Progenitor cell of endocrine pancreas (in vitro differentiated cells): Measurements from ENCODE around the gene CYB561A3. TPM values are rescaled to one million over a fixed set of nuclear protein-coding genes. Genes with fewer than 3 reads are reported as not detected.

Experiments used
- DNase-seq: peaks from one replicate; pipeline ENCODE4 v3.0.0; 2021; ENCODE audit warnings: low spot score; ENCODE audit not compliant: unreplicated experiment
- H3K27ac Mint-ChIP-seq: 2 replicates; pipeline ENCODE4 v1.8.0; 2021; ENCODE audit warnings: mild to moderate bottlenecking, moderate library complexity, mixed read lengths
- H3K27me3 Mint-ChIP-seq: 2 replicates; pipeline ENCODE4 v1.8.0; 2021; ENCODE audit warnings: mixed read lengths
- H3K36me3 Mint-ChIP-seq: 2 replicates; pipeline ENCODE4 v1.8.0; 2022; ENCODE audit warnings: mixed read lengths; ENCODE audit not compliant: insufficient read depth
- H3K4me1 Mint-ChIP-seq: 2 replicates; pipeline ENCODE4 v1.8.0; 2021; ENCODE audit warnings: low read depth, mixed read lengths
- H3K4me3 Mint-ChIP-seq: 2 replicates; pipeline ENCODE4 v1.8.0; 2021; ENCODE audit warnings: low read depth, mild to moderate bottlenecking, moderate library complexity, mixed read lengths
- H3K9me3 Mint-ChIP-seq: 2 replicates; pipeline ENCODE4 v1.8.0; 2021; ENCODE audit warnings: low read depth, mixed read lengths
- CTCF ChIP-seq: fragments of 200-600 bp; sonication (generic); IDR thresholded peaks from one replicate; pipeline ENCODE4 v1.5.0; 2021; ENCODE audit warnings: antibody characterized with exemption, mild to moderate bottlenecking; ENCODE audit not compliant: unreplicated experiment
- total RNA-seq: library from RNA; stranded (reverse); gene quantifications from 2 replicates; pipeline ENCODE4 v1.2.1, GENCODE V29; 2021

CYB561A3 gene
- total RNA-seq, 1 donor from 2014 or later: 45.3 TPM

- no peak for DNase-seq
- peaks cover 8% of the 10 kb centered on the region for H3K36me3 Mint-ChIP-seq
- peak overlapping the region; percentile 97 for H3K4me3 Mint-ChIP-seq
- no peak for TF ChIP-seq CTCF
- no peaks in the 10 kb centered on the region for H3K27me3 Mint-ChIP-seq
- peak overlapping the region; percentile 89 for H3K27ac Mint-ChIP-seq
- peaks cover 26% of the 10 kb centered on the region for H3K4me1 Mint-ChIP-seq
- no peaks in the 10 kb centered on the region for H3K9me3 Mint-ChIP-seq
Measured at GRCh38 chr11:61334434-61335354, 27.0 kb downstream of the CYB561A3 start.

- Mint-ChIP-seq H3K27ac (peak overlapping the region; percentile 97), H3K36me3 (peaks cover 12% of the 10 kb centered on the region), H3K9me3 (no peaks in the 10 kb centered on the region), H3K4me1 (peaks cover 27% of the 10 kb centered on the region), H3K4me3 (peak overlapping the region; percentile 97), H3K27me3 (no peaks in the 10 kb centered on the region)
- DNase-seq: no peak
- TF ChIP-seq CTCF: no peak
Measured at GRCh38 chr11:61333550-61334433, 27.9 kb downstream of the CYB561A3 start.

- DNase-seq: peak; percentile 97
- no peaks in the 10 kb centered on the region for H3K9me3 Mint-ChIP-seq
- peak within 1 kb of the TSS; percentile 97 for H3K27ac Mint-ChIP-seq
- peak within 1 kb of the TSS; percentile 97 for H3K4me3 Mint-ChIP-seq
- no peaks in the 10 kb centered on the region for H3K27me3 Mint-ChIP-seq
- peaks cover 27% of the 10 kb centered on the region for H3K4me1 Mint-ChIP-seq
- H3K36me3 Mint-ChIP-seq: peaks cover 10% of the 10 kb centered on the region
- TF ChIP-seq CTCF: no peak
Measured at GRCh38 chr11:61332797-61333549, 28.7 kb downstream of the CYB561A3 start, which contains the start of the genes DDB1 and TKFC. TSS of gene DDB1 (minus strand) at chr11:61333105. CDS start at chr11:61332968, 137 bp downstream. TSS of gene TKFC (plus strand) at chr11:61333228. CDS start at chr11:61334729, 1,501 bp downstream.

GRCh38 chr11:61332281-61332796, 29.3 kb downstream of the CYB561A3 start:
- no peaks in the 10 kb centered on the region for H3K27me3 Mint-ChIP-seq
- H3K36me3 Mint-ChIP-seq: peaks cover 12% of the 10 kb centered on the region
- H3K4me3 Mint-ChIP-seq: peak overlapping the region; percentile 97
- H3K4me1 Mint-ChIP-seq: peaks cover 27% of the 10 kb centered on the region
- TF ChIP-seq CTCF: no peak
- peak overlapping the region; percentile 97 for H3K27ac Mint-ChIP-seq
- DNase-seq: no peak
- no peaks in the 10 kb centered on the region for H3K9me3 Mint-ChIP-seq
